Tibial nerve (tissue), 4 donors: ENCODE results near the gene JAKMIP2. TPM values are rescaled to one million over a fixed set of nuclear protein-coding genes. Genes with fewer than 3 reads are reported as not detected.

Experiments
- DNase-seq, 2 donors: peaks; one replicate each; pipeline ENCODE4 v3.0.0-alpha.2; 2019; ENCODE audit warnings: low spot score in 2 of 2
- H3K27ac ChIP-seq, 4 donors: fragments of 200-600 bp; sonication (generic) in 3 of 4; one replicate each; pipeline ENCODE4 v1.5.1; 2017 to 2019; ENCODE audit warnings: mild to moderate bottlenecking in 1 of 4
- H3K27me3 ChIP-seq, 2 donors: fragments of 200-600 bp; sonication (generic) in 1 of 2; one replicate each; pipeline versions ENCODE4 v1.5.1 to v1.6.0; 2017 to 2019
- H3K36me3 ChIP-seq, 3 donors: fragments of 200-600 bp; sonication (generic); one replicate each; pipeline ENCODE4 v1.5.1; 2018 to 2019
- H3K4me1 ChIP-seq, 4 donors: fragments of 200-600 bp; sonication (generic) in 3 of 4; one replicate each; pipeline ENCODE4 v1.5.1; 2017 to 2019
- H3K4me3 ChIP-seq, 4 donors: fragments of 200-600 bp; sonication (generic) in 3 of 4; one replicate each; pipeline ENCODE4 v1.5.1; 2017 to 2019; ENCODE audit warnings: mild to moderate bottlenecking in 1 of 4, moderate library complexity in 1 of 4
- H3K9me3 ChIP-seq, 4 donors: fragments of 200-600 bp; sonication (generic) in 3 of 4; one replicate each; pipeline ENCODE4 v1.5.1; 2017 to 2019
- EP300 ChIP-seq, 2 donors: sonication (generic); formaldehyde crosslinking; IDR thresholded peaks; one replicate each; pipeline ENCODE4 v1.6.1; 2017; ENCODE audit warnings: antibody characterized with exemption in 2 of 2, mild to moderate bottlenecking in 1 of 2
- POLR2A ChIP-seq, 2 donors: fragments of 450-650 bp; IDR thresholded peaks; one replicate each; pipeline ENCODE4 v1.6.1; 2017; ENCODE audit warnings: antibody characterized with exemption in 2 of 2, mild to moderate bottlenecking in 2 of 2, moderate library complexity in 2 of 2
- WGBS, 2 donors: methylation state at CpG; one replicate each; pipeline ENCODE4 v1.1.5; 2018; 5-methylcytosine and 5-hydroxymethylcytosine counted together
- total RNA-seq, 4 donors: library from RNA; depleted of rRNA; stranded (reverse); fragments of >200 nt; gene quantifications; one replicate each; pipeline ENCODE4 v1.1.0, GENCODE V29; 2016
- TF ChIP-seq, protein P1 (sequence below), 5 experiments: fragments of 200-600 bp in 3 of 5; fragments of 450-650 bp in 2 of 5; sonication (generic) in 3 of 5; IDR thresholded peaks; one replicate each; pipeline ENCODE4 v1.5.1; 2016 to 2019; ENCODE audit warnings: antibody characterized with exemption in 5 of 5, mild to moderate bottlenecking in 3 of 5, moderate library complexity in 2 of 5

JAKMIP2 gene
- total RNA-seq, 4 donors from 2014 or later, result 7.2 to 22.7 (median 13.5) TPM

DNA sequence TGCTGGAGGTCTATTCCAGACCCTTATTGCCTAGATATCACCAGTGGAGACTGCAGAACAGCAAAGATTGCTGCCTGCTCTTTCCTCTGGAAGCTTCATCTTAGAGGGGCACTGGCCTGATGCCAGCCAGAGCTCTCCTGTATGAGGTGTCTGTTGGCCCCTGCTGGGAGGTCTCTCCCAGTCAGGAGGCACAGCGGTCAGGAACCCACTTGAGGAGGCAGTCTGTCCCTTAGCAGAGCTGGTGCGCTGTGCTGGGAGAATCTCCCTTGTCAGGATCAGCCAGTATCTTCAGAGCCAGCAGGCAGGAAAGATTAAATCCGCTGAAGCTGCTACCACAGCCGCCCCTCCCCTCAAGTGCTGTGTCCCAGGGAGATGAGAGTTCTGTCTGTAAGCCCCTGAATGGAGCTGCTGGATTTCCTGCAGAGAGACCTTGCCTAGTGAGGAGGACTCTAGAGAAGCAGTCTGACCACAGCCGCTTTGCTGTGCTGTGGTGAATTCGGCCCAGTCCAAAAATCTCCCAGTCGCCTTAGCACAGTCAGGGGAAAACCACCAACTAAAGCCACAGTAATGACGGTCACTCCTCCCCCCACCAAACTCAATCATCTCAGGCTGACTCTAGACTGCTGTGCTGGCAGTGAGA is 124.1 kb downstream of the JAKMIP2 start:
- 96 to 97% methylated on average over 6 to 7 of the region's 8 CpGs for WGBS, 2 donors
- Histone ChIP-seq H3K27me3 (no peaks in the 10 kb centered on the region), H3K4me3 (no peak overlapping the region), H3K36me3 (peaks cover 0 to 25% (median 0%) of the 10 kb centered on the region in 3 donors), H3K9me3 (peaks cover 0 to 12% (median 0%) of the 10 kb centered on the region in 4 donors), H3K27ac (no peak overlapping the region), H3K4me1 (no peaks in the 10 kb centered on the region)
- TF ChIP-seq, protein P1, sequence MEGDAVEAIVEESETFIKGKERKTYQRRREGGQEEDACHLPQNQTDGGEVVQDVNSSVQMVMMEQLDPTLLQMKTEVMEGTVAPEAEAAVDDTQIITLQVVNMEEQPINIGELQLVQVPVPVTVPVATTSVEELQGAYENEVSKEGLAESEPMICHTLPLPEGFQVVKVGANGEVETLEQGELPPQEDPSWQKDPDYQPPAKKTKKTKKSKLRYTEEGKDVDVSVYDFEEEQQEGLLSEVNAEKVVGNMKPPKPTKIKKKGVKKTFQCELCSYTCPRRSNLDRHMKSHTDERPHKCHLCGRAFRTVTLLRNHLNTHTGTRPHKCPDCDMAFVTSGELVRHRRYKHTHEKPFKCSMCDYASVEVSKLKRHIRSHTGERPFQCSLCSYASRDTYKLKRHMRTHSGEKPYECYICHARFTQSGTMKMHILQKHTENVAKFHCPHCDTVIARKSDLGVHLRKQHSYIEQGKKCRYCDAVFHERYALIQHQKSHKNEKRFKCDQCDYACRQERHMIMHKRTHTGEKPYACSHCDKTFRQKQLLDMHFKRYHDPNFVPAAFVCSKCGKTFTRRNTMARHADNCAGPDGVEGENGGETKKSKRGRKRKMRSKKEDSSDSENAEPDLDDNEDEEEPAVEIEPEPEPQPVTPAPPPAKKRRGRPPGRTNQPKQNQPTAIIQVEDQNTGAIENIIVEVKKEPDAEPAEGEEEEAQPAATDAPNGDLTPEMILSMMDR (IDR thresholded peaks at IDR 0.05), result no peak
- TF ChIP-seq POLR2A (IDR thresholded peaks at IDR 0.05) (no peak), EP300 (IDR thresholded peaks at IDR 0.05) (no peak)
- DNase-seq, result no peak

DNA sequence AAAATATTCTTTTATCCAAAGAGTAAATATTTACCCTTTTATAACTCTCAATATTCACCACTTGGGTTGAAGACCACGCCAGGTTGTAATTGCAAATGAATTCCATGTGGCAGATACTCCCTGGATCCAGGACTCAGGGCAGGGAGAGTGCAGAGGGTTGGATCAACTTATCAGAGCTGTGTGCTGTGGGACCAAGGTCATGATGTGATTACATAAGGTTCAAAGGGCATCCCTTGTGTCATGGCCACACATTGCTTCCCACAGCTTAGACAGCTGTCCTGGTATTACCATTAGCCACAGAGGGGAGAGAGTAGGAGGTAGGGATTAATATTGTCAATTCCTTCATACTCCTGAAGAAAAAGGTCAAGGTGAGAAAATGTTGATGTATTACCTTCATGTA is 133.9 kb downstream of the JAKMIP2 start:
- DNase-seq, result no peak
- Histone ChIP-seq H3K27ac (no peak overlapping the region), H3K4me1 (no peaks in the 10 kb centered on the region), H3K36me3 (peaks cover 0 to 5% (median 0%) of the 10 kb centered on the region in 3 donors), H3K9me3 (no peaks in the 10 kb centered on the region), H3K4me3 (no peak overlapping the region), H3K27me3 (no peaks in the 10 kb centered on the region)
- 65 to 78% methylated on average over 1 of the region's 1 CpG for WGBS, 2 donors
- TF ChIP-seq, protein P1 (IDR thresholded peaks at IDR 0.05), result no peak
- TF ChIP-seq POLR2A (IDR thresholded peaks at IDR 0.05) (no peak), EP300 (IDR thresholded peaks at IDR 0.05) (no peak)

DNA sequence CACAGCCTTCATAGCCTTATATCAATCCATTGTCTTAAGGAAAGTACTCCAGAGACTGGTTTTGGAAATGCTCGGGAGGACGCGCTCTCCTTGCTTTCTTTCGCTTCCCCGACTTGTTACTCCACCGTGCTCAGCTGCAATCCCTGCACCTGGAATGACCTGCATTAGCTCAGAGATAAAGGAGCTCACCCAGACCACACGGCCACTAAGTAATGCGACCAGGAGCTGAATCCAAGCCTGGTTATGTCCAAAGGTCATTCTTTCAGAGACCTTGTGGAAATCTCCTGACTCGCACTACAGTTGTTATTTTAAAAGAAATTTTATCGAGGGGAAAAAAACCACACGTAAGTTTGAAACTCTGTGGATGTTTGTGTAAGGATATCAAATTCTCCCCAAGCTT is 137.3 kb downstream of the JAKMIP2 start:
- DNase-seq, result no peak
- no peaks in the 10 kb centered on the region for H3K27me3 ChIP-seq
- no peak overlapping the region for H3K4me3 ChIP-seq
- no peaks in the 10 kb centered on the region for H3K4me1 ChIP-seq
- no peaks in the 10 kb centered on the region for H3K9me3 ChIP-seq
- 78 to 79% methylated on average over 11 of the region's 11 CpGs for WGBS, 2 donors
- H3K27ac ChIP-seq, result no peak overlapping the region
- TF ChIP-seq POLR2A (IDR thresholded peaks at IDR 0.05), result no peak
- no peak for TF ChIP-seq EP300 (IDR thresholded peaks at IDR 0.05)
- TF ChIP-seq, protein P1 (IDR thresholded peaks at IDR 0.05), result no peak
- H3K36me3 ChIP-seq, result peaks cover 0 to 13% (median 0%) of the 10 kb centered on the region in 3 donors

DNA sequence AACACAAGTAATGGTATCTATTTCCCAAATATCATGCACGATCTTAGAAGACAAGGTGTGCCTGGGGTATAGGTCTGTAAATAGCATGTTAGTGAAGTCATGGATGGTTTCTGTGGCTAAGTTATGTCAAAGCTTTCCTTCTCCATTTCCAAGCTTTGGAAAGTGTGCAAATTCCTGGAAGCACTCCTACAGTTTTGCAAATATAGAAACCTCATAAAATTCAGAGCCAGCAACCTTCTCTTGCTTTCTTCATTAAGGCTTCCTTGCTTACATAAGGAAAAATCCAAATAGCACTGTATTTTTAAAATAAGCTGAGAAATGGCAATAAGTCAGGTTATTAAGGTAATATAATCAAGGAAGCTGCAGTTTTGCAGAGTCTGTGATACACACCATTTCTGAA is 138.1 kb downstream of the JAKMIP2 start:
- no peak for DNase-seq
- Histone ChIP-seq H3K27ac (no peak overlapping the region), H3K4me1 (no peaks in the 10 kb centered on the region), H3K4me3 (no peak overlapping the region), H3K27me3 (no peaks in the 10 kb centered on the region), H3K9me3 (no peaks in the 10 kb centered on the region), H3K36me3 (peaks cover 0 to 13% (median 0%) of the 10 kb centered on the region in 3 donors)
- TF ChIP-seq POLR2A (IDR thresholded peaks at IDR 0.05) (no peak), EP300 (IDR thresholded peaks at IDR 0.05) (no peak)
- 89 to 94% methylated on average over 1 of the region's 1 CpG for WGBS, 2 donors

DNA sequence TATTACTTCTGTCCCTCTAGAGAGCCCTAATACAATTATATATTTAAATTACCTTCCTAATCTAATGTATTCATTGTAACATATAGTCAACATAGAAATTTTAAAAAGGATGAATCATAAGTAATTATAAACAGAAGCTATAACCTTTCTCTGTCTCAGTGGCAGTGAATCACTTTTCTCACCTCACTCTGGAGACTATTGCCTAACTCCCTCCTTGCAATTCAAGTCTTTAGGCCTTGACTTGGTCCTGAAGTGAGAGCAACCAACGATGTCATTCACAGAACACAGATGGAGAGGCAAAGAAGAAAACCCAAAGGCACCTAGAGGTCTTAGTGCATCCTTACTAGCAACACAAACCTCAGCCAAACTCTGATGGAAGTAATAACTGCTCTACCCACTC is 139.4 kb downstream of the JAKMIP2 start:
- Histone ChIP-seq H3K4me1 (no peaks in the 10 kb centered on the region), H3K27me3 (no peaks in the 10 kb centered on the region), H3K9me3 (no peaks in the 10 kb centered on the region), H3K4me3 (no peak overlapping the region), H3K27ac (no peak overlapping the region), H3K36me3 (peaks cover 0 to 17% (median 0%) of the 10 kb centered on the region in 3 donors)
- 85 to 86% methylated on average over 1 of the region's 1 CpG for WGBS, 2 donors
- DNase-seq, result no peak
- TF ChIP-seq POLR2A (IDR thresholded peaks at IDR 0.05), result no peak
- TF ChIP-seq, protein P1 (IDR thresholded peaks at IDR 0.05), result no peak
